Forelimb muscle (tissue), 1 donor: ENCODE results near the gene BRINP1. TPM values are rescaled to one million over a fixed set of nuclear protein-coding genes. Genes with fewer than 3 reads are reported as not detected.
"Not testable (repeated sequence)": the region's sequence is repeated elsewhere in the genome, so short reads cannot be mapped to it uniquely, and the experiment has no call there.

ENCODE experiments used
- DNase-seq: peaks from one replicate; pipeline ENCODE4 v3.0.0-alpha.2; 2013; ENCODE audit warnings: low read depth
- polyA plus RNA-seq: library from polyadenylated mRNA; unstranded; fragments of 120-200 nt; gene quantifications from one replicate; pipeline ENCODE4 v1.2.1, GENCODE V29; 2013; ENCODE audit not compliant: insufficient read length

Gene BRINP1
- polyA plus RNA-seq, 1 donor = 0.11 TPM

GRCh38 chr9:119213471-119213870, 155.8 kb downstream of the BRINP1 start:
- no peak for DNase-seq

- DNase-seq = no peak
Observed at GRCh38 chr9:119197893-119198607, 171.2 kb downstream of the BRINP1 start.

GRCh38 chr9:119195521-119195920, 173.7 kb downstream of the BRINP1 start:
- no peak for DNase-seq

GRCh38 chr9:119185298-119185697, 183.9 kb downstream of the BRINP1 start:
- no peak for DNase-seq

GRCh38 chr9:119184265-119184936, 184.8 kb downstream of the BRINP1 start:
- no peak for DNase-seq

- no peak for DNase-seq
Observed at GRCh38 chr9:119181561-119181960, 187.7 kb downstream of the BRINP1 start.

GRCh38 chr9:119180897-119181296, 188.3 kb downstream of the BRINP1 start:
- no peak for DNase-seq

- DNase-seq = no peak
Observed at GRCh38 chr9:119179701-119180100, 189.5 kb downstream of the BRINP1 start.

- no peak for DNase-seq
Observed at GRCh38 chr9:119177196-119177595, 192.0 kb downstream of the BRINP1 start.

- DNase-seq = no peak
Observed at GRCh38 chr9:119175581-119175980, 193.7 kb downstream of the BRINP1 start.

GRCh38 chr9:119169222-119169621, 200.0 kb downstream of the BRINP1 start:
- not testable (repeated sequence) for DNase-seq

- no peak for DNase-seq
Observed at GRCh38 chr9:119167876-119168275, 201.4 kb downstream of the BRINP1 start.

- DNase-seq = no peak
Observed at GRCh38 chr9:119167267-119167666, 202.0 kb downstream of the BRINP1 start.

- no peak for DNase-seq
Observed at GRCh38 chr9:119166096-119166495, 203.1 kb downstream of the BRINP1 start.

GRCh38 chr9:119165131-119165530, 204.1 kb downstream of the BRINP1 start:
- DNase-seq = no peak

- no peak for DNase-seq
Observed at GRCh38 chr9:119164716-119165115, 204.5 kb downstream of the BRINP1 start.

- DNase-seq = peak; percentile 1
Observed at GRCh38 chr9:119160551-119160950, 208.7 kb downstream of the BRINP1 start.

- no peak for DNase-seq
Observed at GRCh38 chr9:119159386-119159785, 209.8 kb downstream of the BRINP1 start.

GRCh38 chr9:119157196-119157595, 212.0 kb downstream of the BRINP1 start:
- DNase-seq = no peak

- no peak for DNase-seq
Observed at GRCh38 chr9:119156354-119156753, 212.9 kb downstream of the BRINP1 start.

GRCh38 chr9:119154527-119154926, 214.7 kb downstream of the BRINP1 start:
- DNase-seq = no peak

- no peak for DNase-seq
Observed at GRCh38 chr9:119153402-119153801, 215.8 kb downstream of the BRINP1 start.

GRCh38 chr9:119148855-119149254, 220.4 kb downstream of the BRINP1 start:
- no peak for DNase-seq
